ENCODE data around the gene USP37. TPM values are rescaled to one million over a fixed set of nuclear protein-coding genes. Genes with fewer than 3 reads are reported as not detected.
A peak's percentile ranks its signal among the peaks of the same experiment; 100 is the strongest.

USP37 gene
- total and polyA plus RNA-seq, 2 of the 13 experiments (the other 11 are each of a cell fraction or from before 2014, with no cell fraction given), result 6.5 to 30.6 TPM

- TF ChIP-seq BRF2 (CRISPR knock-in tag; IDR thresholded peaks at IDR 0.05) (no peak; the same call in 1 of the 2 replicates), KAT2B (IDR thresholded peaks at IDR 0.05; ENCODE audit: borderline replicate concordance, low read depth, low read length) (no peak), ZNF672 (CRISPR knock-in tag; IDR thresholded peaks at IDR 0.05) (no peak), TRIM24 (CRISPR knock-in tag; IDR thresholded peaks at IDR 0.05) (no peak), MAFF (IDR thresholded peaks at IDR 0.05; ENCODE audit: low read depth, low read length) (no peak), PRMT3 (CRISPR knock-in tag; IDR thresholded peaks at IDR 0.05; ENCODE audit: borderline replicate concordance, low read depth) (no peak), MIXL1 (CRISPR knock-in tag; IDR thresholded peaks at IDR 0.05) (no peak), POGZ (CRISPR knock-in tag; IDR thresholded peaks at IDR 0.05) (no peak; the same call in 1 of the 2 replicates), HDAC2 (CRISPR knock-in tag; IDR thresholded peaks at IDR 0.05) (0 out of 2 replicates have a peak, but pooled peaks have one; percentile 30), FOXM1 (CRISPR knock-in tag; IDR thresholded peaks at IDR 0.05) (no peak), PRDM10 (CRISPR knock-in tag; IDR thresholded peaks at IDR 0.05; ENCODE audit: low read depth) (no peak), ZNF496 (CRISPR knock-in tag; IDR thresholded peaks at IDR 0.05; ENCODE audit: insufficient replicate concordance) (no peak), HNRNPL (IDR thresholded peaks at IDR 0.05; ENCODE audit: low read depth, low read length) (no peak), SMARCE1 (IDR thresholded peaks at IDR 0.05; ENCODE audit: borderline replicate concordance) (no peak), HOXA3 (CRISPR knock-in tag; IDR thresholded peaks at IDR 0.05) (0 out of 2 replicates have a peak, but pooled peaks have one; percentile 4), FOXJ3 (CRISPR knock-in tag; IDR thresholded peaks at IDR 0.05; ENCODE audit: borderline replicate concordance) (no peak), CREBL2 (CRISPR knock-in tag; IDR thresholded peaks at IDR 0.05; ENCODE audit: borderline replicate concordance) (no peak), PCBP2 (optimal IDR thresholded peaks at IDR 0.05; ENCODE audit: low read depth, low read length, poor library complexity, severe bottlenecking) (no peak), ARNT (IDR thresholded peaks at IDR 0.05) (no peak), LCORL (IDR thresholded peaks at IDR 0.05) (no peak), LCORL (CRISPR knock-in tag; IDR thresholded peaks at IDR 0.05) (no peak), NFYB (CRISPR knock-in tag; IDR thresholded peaks at IDR 0.05) (no peak), ZNF121 (CRISPR knock-in tag; IDR thresholded peaks at IDR 0.05) (no peak), ZNF7 (CRISPR knock-in tag; IDR thresholded peaks at IDR 0.05) (no peak), ZNF772 (CRISPR knock-in tag; IDR thresholded peaks at IDR 0.05) (peak; percentile 13; the same call in 1 of the 2 replicates), ZFP36 (IDR thresholded peaks at IDR 0.05; ENCODE audit: borderline replicate concordance, low read depth, low read length, partially characterized antibody) (no peak), AKAP8 (CRISPR knock-in tag; IDR thresholded peaks at IDR 0.05) (no peak), TFAP4 (IDR thresholded peaks at IDR 0.05; ENCODE audit: borderline replicate concordance, low read depth) (no peak)
Measured at GRCh38 chr2:218406949-218407618, 161.1 kb downstream of the USP37 start (continued).

Data from HepG2 (cell line).